GM12878 (cell line): Measurements from ENCODE around the gene DCK. TPM values are rescaled to one million over a fixed set of nuclear protein-coding genes. Genes with fewer than 3 reads are reported as not detected.

ENCODE experiments used
- ATAC-seq: fragments of 200-7000 bp; cut with Tn5 transposase; 3 replicates; pipeline ENCODE4 v1.9.1; 2020; ENCODE audit warnings: mild to moderate bottlenecking, moderate library complexity
- BruUV-seq: library from RNA; stranded (reverse); fragments of 400-500 nt; replicated peaks from 2 replicates; lab custom pipeline; 2021; lab: Mats Ljungman, UMichigan
- CTCF ChIA-PET: fragments of 300-600 bp; sonication (Branson Sonifier 250); formaldehyde crosslinking; extraction: SDS; loops from one replicate; lab custom pipeline; 2021; ENCODE audit warnings: inconsistent platforms; lab: Yijun Ruan, JAX
- POLR2A ChIA-PET: fragments of 350-600 bp; formaldehyde crosslinking; extraction: SDS; loops from one replicate; lab custom pipeline; 2021; ENCODE audit warnings: inconsistent platforms; lab: Charles Lee
- RAD21 ChIA-PET: fragments of 300-600 bp; sonication (Branson Sonifier 250); formaldehyde crosslinking; loops from one replicate; lab custom pipeline; 2023; ENCODE audit warnings: antibody characterized with exemption; ENCODE audit not compliant: unreplicated experiment; lab: Charles Lee
- SMC1A ChIA-PET: fragments of 300-600 bp; sonication (Branson Sonifier 250); formaldehyde crosslinking; loops from one replicate; lab custom pipeline; 2023; ENCODE audit not compliant: unreplicated experiment, uncharacterized antibody; lab: Charles Lee
- DNase-seq: peaks from one replicate; pipeline ENCODE4 v3.0.0-alpha.2; 2011; ENCODE audit warnings: low read depth, low spot score
- FAIRE-seq: peaks from 3 replicates; lab custom pipeline; 2011; peaks lifted over from hg19 to GRCh38; lab: Jason Lieb, UNC
- H2AFZ ChIP-seq: 2 replicates; pipeline ENCODE4 v1.6.0; 2011; ENCODE audit warnings: low read depth, low read length, control low read depth; ENCODE audit not compliant: control insufficient read depth
- H3K27ac ChIP-seq: 2 replicates; pipeline ENCODE4 v1.5.1; 2011; ENCODE audit warnings: control low read depth; ENCODE audit not compliant: control insufficient read depth, insufficient read depth
- H3K27me3 ChIP-seq, 2 experiments: replicated peaks in 1 of 2; 2 replicates each; pipeline versions ENCODE4 v1.6.0 to v1.6.1; 2011; ENCODE audit warnings: low read length in 1 of 2; ENCODE audit not compliant: control insufficient read depth in 2 of 2, insufficient read depth in 2 of 2
- H3K36me3 ChIP-seq, 2 experiments: 2 replicates each; pipeline ENCODE4 v1.5.1; 2011; ENCODE audit warnings: low read length in 1 of 2; ENCODE audit not compliant: control insufficient read depth in 2 of 2, insufficient read depth in 2 of 2
- H3K4me1 ChIP-seq: 2 replicates; pipeline ENCODE4 v1.6.1; 2011; ENCODE audit warnings: mild to moderate bottlenecking, low read length, moderate library complexity, mixed read lengths; ENCODE audit not compliant: control insufficient read depth, insufficient read depth
- H3K4me2 ChIP-seq: 2 replicates; pipeline ENCODE4 v1.6.0; 2011; ENCODE audit warnings: control low read depth; ENCODE audit not compliant: control insufficient read depth, insufficient read depth
- H3K4me3 ChIP-seq: fragments of 200-600 bp; sonication (generic); 2 replicates; pipeline ENCODE4 v1.5.1; 2016
- H3K79me2 ChIP-seq: 2 replicates; pipeline ENCODE4 v1.6.0; 2011; ENCODE audit warnings: low read length; ENCODE audit not compliant: control insufficient read depth, insufficient read depth
- H3K9ac ChIP-seq: 2 replicates; pipeline ENCODE4 v1.8.0; 2011; ENCODE audit warnings: low read length, control low read depth, mixed read lengths; ENCODE audit not compliant: control insufficient read depth, insufficient read depth
- H3K9me3 ChIP-seq: replicated peaks from 3 replicates; pipeline ENCODE4 v1.5.1; 2011; ENCODE audit warnings: mild to moderate bottlenecking, low read length; ENCODE audit not compliant: control insufficient read depth, insufficient read depth
- H4K20me1 ChIP-seq: 2 replicates; pipeline ENCODE4 v1.6.0; 2011; ENCODE audit not compliant: control insufficient read depth, insufficient read depth
- CREB1 ChIP-seq: IDR thresholded peaks from 2 replicates; pipeline ENCODE4 v1.6.1; 2012; ENCODE audit warnings: low read depth, mild to moderate bottlenecking, inconsistent platforms
- CREM ChIP-seq: IDR thresholded peaks from 2 replicates; pipeline ENCODE4 v1.6.1; 2014; ENCODE audit warnings: antibody characterized with exemption, low read depth
- ETV6 ChIP-seq, 2 experiments: fragments of 450-650 bp in 1 of 2; IDR thresholded peaks in 1 of 2; conservative IDR thresholded peaks in 1 of 2; 2 replicates each; pipeline ENCODE4 v1.6.1; 2014; ENCODE audit warnings: antibody characterized with exemption in 1 of 2, borderline replicate concordance in 1 of 2, low read depth in 1 of 2, mild to moderate bottlenecking in 1 of 2, moderate library complexity in 1 of 2
- JUNB ChIP-seq: IDR thresholded peaks from 2 replicates; pipeline ENCODE4 v1.6.1; 2016; ENCODE audit warnings: antibody characterized with exemption, mild to moderate bottlenecking
- NFIC ChIP-seq: IDR thresholded peaks from 2 replicates; pipeline ENCODE4 v1.6.1; 2012; ENCODE audit warnings: low read depth, mild to moderate bottlenecking, inconsistent platforms, low read length, moderate library complexity
- NR2C2 ChIP-seq: IDR thresholded peaks from 2 replicates; pipeline ENCODE4 v1.6.1; 2011; ENCODE audit warnings: borderline replicate concordance, low read depth; ENCODE audit not compliant: control insufficient read depth, insufficient read length
- NRF1 ChIP-seq: conservative IDR thresholded peaks from 2 replicates; pipeline ENCODE4 v1.6.1; 2011; ENCODE audit warnings: mild to moderate bottlenecking, low read depth, low read length, improper control_type of control experiment
- POLR2AphosphoS5 ChIP-seq: IDR thresholded peaks from 2 replicates; pipeline ENCODE4 v1.6.1; 2011; ENCODE audit warnings: mild to moderate bottlenecking, low read length, inconsistent platforms
- SIX5 ChIP-seq: IDR thresholded peaks from 2 replicates; pipeline ENCODE4 v1.6.1; 2011; ENCODE audit warnings: mild to moderate bottlenecking, low read depth, low read length, moderate library complexity; ENCODE audit not compliant: severe bottlenecking
- ZNF592 ChIP-seq: fragments of 450-650 bp; IDR thresholded peaks from 2 replicates; pipeline ENCODE4 v1.6.1; 2017; ENCODE audit warnings: mild to moderate bottlenecking, moderate library complexity
- WGBS: methylation state at CpG from one replicate; pipeline ENCODE4 v1.1.6; 2016; ENCODE audit warnings: low lambda C conversion rate; ENCODE audit not compliant: insufficient replicate concordance, insufficient coverage; ENCODE audit errors: missing lambda C conversion rate; 5-methylcytosine and 5-hydroxymethylcytosine counted together
- in situ Hi-C: fragments of 300-500 bp; cut with MboI; formaldehyde crosslinking; loops from 9 replicates; pipeline ENCODE4 v1.14.3; 2018; ENCODE audit warnings: mixed read lengths
- intact Hi-C: fragments of 100-400 bp; cut with micrococcal nuclease; formaldehyde crosslinking; loops from one replicate; pipeline ENCODE4 v1.14.2; 2022; ENCODE audit not compliant: unreplicated experiment
- polyA plus RNA-seq, 11 experiments: library from polyadenylated mRNA; depleted of rRNA in 4 of 11; unstranded in 6 of 11; stranded (reverse) in 5 of 11; fragments of >200 nt; fragmentation: Nextera tagmentation in 4 of 11; fragmentation: Illumina TruSeq in 1 of 11; extraction: Ambion mirVana in 4 of 11; extraction: Trizol in 1 of 11; gene quantifications; 1 replicate in 1 of 11; 2 replicates in 10 of 11; pipeline versions ENCODE4 v1.2.1 to v1.2.3, GENCODE V29; 2011 to 2016; ENCODE audit warnings: inconsistent platforms in 2 of 11, missing spikeins in 2 of 11, low read depth in 1 of 11
- total RNA-seq, 4 experiments: library from RNA; depleted of rRNA in 3 of 4; stranded (reverse); fragments of >200 nt in 3 of 4; fragmentation: Illumina TruSeq in 1 of 4; extraction: Trizol in 1 of 4; gene quantifications; 2 replicates each; pipeline versions ENCODE4 v1.2.1 to v1.2.3, GENCODE V29; 2013 to 2021

Gene DCK
- total and polyA plus RNA-seq, 10 of the 15 experiments (the other 5 are each of a cell fraction or from before 2014, with no cell fraction given), result 20.0 to 69.4 (median 26.2) TPM

- TF ChIP-seq ZNF592 (no peak), CREB1 (no peak), NR2C2 (no peak), NRF1 (no peak), POLR2AphosphoS5 (peak; percentile 89)
These were observed at the start of gene DCK (continued) for GRCh38 chr4:70993181-70994068.

DNA sequence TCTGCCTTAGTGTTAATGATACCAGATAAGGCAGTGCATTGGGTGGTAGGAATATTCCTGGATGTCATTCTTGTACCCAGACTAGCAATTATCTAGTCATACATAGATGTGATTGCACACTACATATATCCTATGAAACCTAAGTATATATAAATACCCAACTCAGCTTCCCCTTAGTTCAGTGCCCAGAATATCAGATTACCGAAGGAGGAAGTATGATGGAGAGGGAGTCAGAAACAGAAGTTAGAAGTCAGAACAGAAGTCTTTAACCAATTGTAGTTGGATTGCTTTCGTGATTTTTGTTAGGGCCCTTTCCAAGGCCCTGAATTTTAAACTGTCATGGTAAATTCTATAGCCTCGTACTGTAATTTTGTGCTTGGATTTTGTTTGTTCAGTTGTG lies 48.4 kb upstream of the DCK start:
- Histone ChIP-seq H3K9me3 (no peaks in the 10 kb centered on the region; the same call in 2 of the 3 replicates), H3K27me3 (no peaks in the 10 kb centered on the region), H3K4me2 (no peak overlapping the region), H2AFZ (no peak overlapping the region), H3K79me2 (no peaks in the 10 kb centered on the region), H3K27ac (no peak overlapping the region), H3K4me3 (no peak overlapping the region), H3K4me1 (peaks cover 2% of the 10 kb centered on the region; the same call in 1 of the 2 replicates), H3K9ac (no peak overlapping the region), H3K36me3 (no peaks in the 10 kb centered on the region), H4K20me1 (no peaks in the 10 kb centered on the region)
- RAD21 ChIA-PET, result interaction anchor here (1.0 kb wide), 1 partner anchor 51 kb away, joined by 3 read pairs; no protein-coding TSS in a partner anchor
- WGBS, result 17% methylated on average over 3 of the region's 3 CpGs
- SMC1A ChIA-PET, result interaction anchor here (0.9 to 3.8 kb wide), 7 partner anchors 9 to 241 kb away, joined by 3 to 31 read pairs (median 4); partner anchors contain the start of gene MOB1B
- BruUV-seq, result no TSS peak
- in situ Hi-C loops (no loop called here), intact Hi-C loops (no loop called here)
- FAIRE-seq, result no peak
- CTCF ChIA-PET, result interaction anchor here (0.7 to 1.8 kb wide), 5 partner anchors 14 to 241 kb away, joined by 3 to 5 read pairs (median 3); partner anchors contain the start of gene MOB1B
- no peak for DNase-seq
- POLR2A ChIA-PET, result interaction anchor here (0.8 to 2.4 kb wide), 3 partner anchors 43 to 196 kb away, joined by 3 to 9 read pairs (median 3); partner anchors contain the start of genes DCK and MOB1B
- no peak for TF ChIP-seq SIX5
- TF ChIP-seq ETV6 (conservative IDR thresholded peaks at IDR 0.05 in 1 of 2, IDR thresholded peaks at IDR 0.05 in 1 of 2; ENCODE audit: borderline replicate concordance in 1 of 2, low read depth in 1 of 2), result peak in 1 of 2 experiments; percentile 17; a peak in 1 of 4 replicates
- TF ChIP-seq NFIC, result peak; percentile 42; the same call in 1 of the 2 replicates
- TF ChIP-seq JUNB, result peak; percentile 69
- 0 out of 2 replicates have a peak, but pooled peaks have one; percentile 7 for TF ChIP-seq CREM
- peak; percentile 43; the same call in 2 of the 3 replicates for ATAC-seq
